Adipocyte (in vitro differentiated cells): Measurements from ENCODE around the gene FAM13C.
"Not testable (repeated sequence)": the region's sequence is repeated elsewhere in the genome, so short reads cannot be mapped to it uniquely, and the experiment has no call there.

Experiments used
- DNase-seq: peaks from one replicate; pipeline ENCODE4 v3.0.0-alpha.2; 2015; ENCODE audit warnings: low read depth
- H3K27me3 ChIP-seq: replicated peaks from 2 replicates; pipeline ENCODE4 v1.7.0; 2013; ENCODE audit warnings: mild to moderate bottlenecking, low read length, moderate library complexity; ENCODE audit not compliant: control insufficient read depth, insufficient read depth
- H3K36me3 ChIP-seq: 2 replicates; pipeline ENCODE4 v1.7.0; 2013; ENCODE audit warnings: low read length, mild to moderate bottlenecking, moderate library complexity; ENCODE audit not compliant: control insufficient read depth, insufficient read depth, severe bottlenecking
- H3K4me1 ChIP-seq: 2 replicates; pipeline ENCODE4 v1.7.0; 2013; ENCODE audit warnings: mild to moderate bottlenecking, low read length, moderate library complexity; ENCODE audit not compliant: control insufficient read depth, insufficient read depth
- H3K4me3 ChIP-seq: 2 replicates; pipeline ENCODE4 v1.7.0; 2013; ENCODE audit warnings: mild to moderate bottlenecking, low read length, moderate library complexity
- H3K9ac ChIP-seq: 2 replicates; pipeline ENCODE4 v1.7.0; 2013; ENCODE audit warnings: mild to moderate bottlenecking, low read length, moderate library complexity
- H3K9me3 ChIP-seq: 2 replicates; pipeline ENCODE4 v1.7.0; 2013; ENCODE audit warnings: mild to moderate bottlenecking, low read length, moderate library complexity; ENCODE audit not compliant: control insufficient read depth

Gene FAM13C

DNA sequence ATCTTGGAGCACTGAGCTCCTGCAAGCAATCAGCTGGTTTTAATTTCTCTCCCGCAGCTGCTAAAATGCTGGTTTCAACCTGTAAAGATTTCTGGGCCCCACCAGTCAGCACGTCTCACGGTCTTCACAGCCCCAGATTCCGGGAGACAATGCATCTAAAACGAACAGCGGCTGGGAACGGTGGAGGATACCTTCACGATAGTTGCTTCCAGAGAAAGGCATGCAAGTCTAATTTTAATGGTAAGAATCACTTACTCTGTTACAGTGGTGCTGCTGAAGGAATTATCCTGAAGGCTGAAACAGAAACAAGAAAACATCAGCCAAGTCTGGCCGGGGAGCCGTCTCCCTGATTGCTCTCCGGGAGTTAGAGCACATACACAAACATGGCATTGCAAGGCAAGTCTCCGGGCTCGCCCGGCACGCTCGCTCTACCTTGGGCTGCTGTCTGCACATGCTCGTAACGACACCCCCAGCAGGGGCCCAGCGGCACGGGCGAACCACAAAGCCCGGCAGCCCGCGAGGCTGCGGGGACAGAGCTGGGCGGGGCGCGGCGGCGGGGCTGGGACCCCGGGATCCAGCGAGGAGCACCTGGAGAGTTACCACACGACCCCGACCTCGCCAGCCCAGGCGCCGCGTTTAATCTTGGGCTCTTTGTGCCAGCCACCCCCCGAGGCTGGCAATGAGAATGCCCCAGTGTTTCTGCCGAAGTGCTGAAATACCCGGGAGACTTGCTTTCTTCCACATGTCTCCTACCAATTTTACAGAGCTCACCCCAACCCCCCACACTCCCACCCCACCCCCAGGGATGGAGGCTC, at the start of gene FAM13C:
Gene FAM13C (minus strand): TSS at position 406 of the 815 bp plus-strand sequence. CDS start 89 bp downstream, at position 317.
- DNase-seq, result peak; percentile 73
- H3K4me1 ChIP-seq, result peaks cover 20% of the 10 kb centered on the region
- peak within 1 kb of the TSS; percentile 83 for H3K9ac ChIP-seq
- no peaks in the 10 kb centered on the region for H3K27me3 ChIP-seq
- H3K9me3 ChIP-seq, result no peaks in the 10 kb centered on the region
- no peaks in the 10 kb centered on the region for H3K36me3 ChIP-seq
- H3K4me3 ChIP-seq, result peak within 1 kb of the TSS; percentile 86

DNA sequence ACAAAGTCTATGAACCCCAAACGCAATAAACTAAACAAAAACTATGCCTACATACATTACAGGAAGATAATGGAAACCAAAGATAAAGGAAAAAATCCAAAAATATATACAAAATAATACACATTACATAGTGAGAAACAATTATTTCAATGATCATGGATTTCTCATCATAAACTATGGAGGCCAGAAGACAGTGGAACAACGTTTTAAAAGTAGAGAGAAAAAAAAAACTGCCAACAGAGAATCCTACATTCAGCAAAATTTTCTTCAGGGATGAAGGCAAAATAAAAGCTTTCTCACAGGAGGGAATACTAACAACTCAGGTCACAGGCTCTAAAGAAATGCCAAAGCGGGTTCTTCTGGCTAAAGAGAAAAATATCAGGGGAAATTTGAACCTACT, 42.9 kb upstream of the FAM13C start:
- no peak overlapping the region for H3K4me3 ChIP-seq
- H3K36me3 ChIP-seq, result no peaks in the 10 kb centered on the region
- H3K27me3 ChIP-seq, result no peaks in the 10 kb centered on the region
- H3K4me1 ChIP-seq, result no peaks in the 10 kb centered on the region
- H3K9me3 ChIP-seq, result peaks cover 23% of the 10 kb centered on the region
- H3K9ac ChIP-seq, result no peak overlapping the region
- DNase-seq, result no peak

DNA sequence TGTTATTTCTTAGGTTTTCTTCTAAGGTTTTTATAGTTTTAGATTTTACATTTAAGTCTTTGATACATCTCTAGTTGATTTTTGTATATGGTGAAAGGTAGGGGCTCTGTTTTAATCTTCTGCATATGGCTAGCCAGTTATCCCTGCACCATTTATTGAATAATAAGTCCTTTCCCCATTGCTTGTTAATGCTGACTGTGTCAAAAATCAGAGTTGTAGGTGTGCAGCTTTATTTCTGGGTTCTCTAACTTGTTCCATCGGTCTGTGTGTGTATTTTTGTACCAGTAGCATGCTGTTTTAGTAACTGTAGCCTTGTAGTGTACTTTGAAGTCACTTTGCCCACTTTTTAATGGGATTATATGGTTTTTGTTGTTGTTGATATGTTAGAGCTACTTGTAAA, 37.9 kb upstream of the FAM13C start:
- no peak overlapping the region for H3K4me3 ChIP-seq
- DNase-seq, result no peak
- H3K9ac ChIP-seq, result no peak overlapping the region
- peaks cover 18% of the 10 kb centered on the region for H3K9me3 ChIP-seq
- H3K27me3 ChIP-seq, result no peaks in the 10 kb centered on the region
- H3K36me3 ChIP-seq, result no peaks in the 10 kb centered on the region
- H3K4me1 ChIP-seq, result no peaks in the 10 kb centered on the region

DNA sequence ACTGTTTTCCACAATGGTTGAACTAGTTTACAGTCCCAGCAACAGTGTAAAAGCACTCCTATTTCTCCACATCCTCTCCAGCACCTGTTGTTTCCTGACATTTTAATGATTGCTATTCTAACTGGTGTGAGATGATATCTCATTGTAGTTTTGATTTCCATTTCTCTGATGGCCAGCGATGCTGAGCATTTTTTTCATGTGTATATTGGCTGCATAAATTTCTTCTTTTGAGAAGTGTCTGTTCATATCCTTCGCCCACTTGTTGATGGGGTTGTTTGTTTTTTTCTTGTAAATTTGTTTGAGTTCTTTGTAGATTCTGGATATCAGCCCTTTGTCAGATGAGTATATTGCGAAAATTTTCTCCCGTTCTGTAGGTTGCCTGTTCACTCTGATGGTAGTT, 37.0 kb upstream of the FAM13C start:
- not testable (repeated sequence) for H3K4me1 ChIP-seq, H3K27me3 ChIP-seq, H3K9ac ChIP-seq, H3K36me3 ChIP-seq, H3K9me3 ChIP-seq, H3K4me3 ChIP-seq, DNase-seq

DNA sequence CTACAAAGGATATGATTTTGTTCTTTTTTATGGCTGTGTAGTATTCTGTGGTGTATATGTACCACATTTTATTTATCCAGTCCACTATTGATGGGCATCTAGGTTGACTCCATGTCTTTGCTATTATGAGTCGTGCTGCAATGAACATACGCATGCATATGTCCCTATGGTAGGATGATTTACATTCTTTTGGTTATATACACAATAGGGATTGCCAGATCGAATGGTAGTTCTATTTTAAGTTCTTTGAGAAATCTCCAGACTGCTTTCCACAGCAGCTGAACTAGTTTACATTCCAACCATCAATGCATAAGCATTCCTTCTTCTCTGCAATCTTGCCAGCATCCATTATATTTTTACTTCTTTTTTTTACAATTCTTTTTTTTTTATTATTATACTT, 35.6 kb upstream of the FAM13C start:
- no peak overlapping the region for H3K4me3 ChIP-seq
- H3K9ac ChIP-seq, result no peak overlapping the region
- no peaks in the 10 kb centered on the region for H3K4me1 ChIP-seq
- H3K36me3 ChIP-seq, result no peaks in the 10 kb centered on the region
- no peaks in the 10 kb centered on the region for H3K27me3 ChIP-seq
- no peak for DNase-seq
- H3K9me3 ChIP-seq, result peaks cover 5% of the 10 kb centered on the region

DNA sequence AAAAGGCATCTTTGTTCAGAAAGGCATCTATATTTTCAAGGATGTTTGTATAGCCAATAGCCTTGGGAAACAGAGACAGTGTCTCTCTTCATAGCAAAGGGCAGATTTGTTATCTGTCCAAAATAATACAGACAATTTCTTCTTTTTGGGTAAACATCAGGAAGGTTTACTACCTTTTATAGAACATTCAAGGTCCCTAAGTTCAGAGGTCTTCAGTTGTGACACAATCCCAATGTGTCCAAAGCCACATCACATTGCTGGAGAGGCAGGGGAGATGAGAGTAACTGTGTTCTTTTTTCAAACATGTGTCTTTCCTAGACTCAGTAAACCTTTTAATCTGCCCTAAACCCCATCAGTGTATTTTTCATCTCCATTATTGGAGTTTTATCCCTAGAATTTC, 33.6 kb upstream of the FAM13C start:
- Histone ChIP-seq H3K9me3 (peaks cover 5% of the 10 kb centered on the region), H3K27me3 (no peaks in the 10 kb centered on the region), H3K9ac (no peak overlapping the region), H3K4me1 (no peaks in the 10 kb centered on the region), H3K4me3 (no peak overlapping the region), H3K36me3 (no peaks in the 10 kb centered on the region)
- no peak for DNase-seq

DNA sequence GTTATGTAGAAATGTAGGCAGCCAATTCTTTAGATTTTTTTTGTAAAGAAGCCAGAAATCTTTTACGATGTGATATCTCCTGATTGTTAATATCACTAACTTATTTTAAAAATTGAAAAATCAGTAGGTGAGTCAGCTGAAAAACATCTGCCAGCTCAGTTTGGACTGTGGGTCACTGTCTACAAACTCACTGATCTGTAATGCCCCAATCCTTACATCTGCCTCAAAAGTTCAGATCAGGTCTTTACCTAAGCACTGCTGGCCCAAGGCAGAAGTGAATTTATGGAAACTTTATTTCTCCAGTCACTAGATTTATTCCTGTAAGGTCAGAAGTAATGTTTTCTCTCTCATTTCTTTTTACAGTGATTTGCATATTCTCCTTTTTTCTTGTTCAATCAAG, 31.0 kb upstream of the FAM13C start:
- H3K4me3 ChIP-seq, result no peak overlapping the region
- no peaks in the 10 kb centered on the region for H3K27me3 ChIP-seq
- H3K9me3 ChIP-seq, result no peaks in the 10 kb centered on the region
- H3K4me1 ChIP-seq, result peaks cover 3% of the 10 kb centered on the region
- no peak for DNase-seq
- H3K9ac ChIP-seq, result no peak overlapping the region
- no peaks in the 10 kb centered on the region for H3K36me3 ChIP-seq

DNA sequence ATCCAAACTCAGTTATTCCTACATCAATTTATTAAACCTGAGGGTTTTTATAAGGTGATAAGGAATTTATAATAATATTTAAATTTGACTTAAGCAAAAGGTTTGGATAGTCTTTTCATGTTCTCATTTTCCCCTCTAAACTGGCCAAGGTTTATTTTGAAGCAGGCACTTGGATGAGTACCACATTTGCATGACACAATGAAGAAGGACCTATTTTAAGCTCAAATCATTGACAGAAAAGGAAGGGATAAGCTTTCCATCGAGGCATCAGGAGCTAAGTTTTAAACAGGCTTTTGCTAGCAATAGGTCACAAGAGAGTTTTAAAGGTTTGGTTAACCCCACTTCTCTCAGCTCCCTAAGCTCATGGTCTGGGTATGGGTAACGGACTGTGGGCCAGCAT, 28.7 kb upstream of the FAM13C start:
- no peaks in the 10 kb centered on the region for H3K36me3 ChIP-seq
- H3K4me1 ChIP-seq, result peaks cover 13% of the 10 kb centered on the region
- H3K4me3 ChIP-seq, result no peak overlapping the region
- H3K9ac ChIP-seq, result no peak overlapping the region
- DNase-seq, result no peak
- H3K27me3 ChIP-seq, result no peaks in the 10 kb centered on the region
- no peaks in the 10 kb centered on the region for H3K9me3 ChIP-seq

DNA sequence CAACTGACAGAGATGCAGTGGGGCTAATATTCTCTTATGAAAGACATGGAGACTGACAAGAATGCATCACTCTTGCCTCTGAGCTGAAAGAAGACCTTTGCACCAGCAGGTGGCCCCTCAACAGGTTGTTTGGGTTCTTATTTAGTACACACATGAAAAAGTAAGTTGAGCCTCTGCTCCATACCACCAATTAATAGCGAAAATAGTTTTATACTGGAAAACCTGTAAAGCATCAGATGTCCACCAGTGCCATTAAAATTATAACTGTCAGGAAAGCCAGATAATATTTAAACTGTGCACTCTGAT, 26.3 kb upstream of the FAM13C start:
- H3K9ac ChIP-seq, result no peak overlapping the region
- H3K27me3 ChIP-seq, result no peaks in the 10 kb centered on the region
- DNase-seq, result no peak

DNA sequence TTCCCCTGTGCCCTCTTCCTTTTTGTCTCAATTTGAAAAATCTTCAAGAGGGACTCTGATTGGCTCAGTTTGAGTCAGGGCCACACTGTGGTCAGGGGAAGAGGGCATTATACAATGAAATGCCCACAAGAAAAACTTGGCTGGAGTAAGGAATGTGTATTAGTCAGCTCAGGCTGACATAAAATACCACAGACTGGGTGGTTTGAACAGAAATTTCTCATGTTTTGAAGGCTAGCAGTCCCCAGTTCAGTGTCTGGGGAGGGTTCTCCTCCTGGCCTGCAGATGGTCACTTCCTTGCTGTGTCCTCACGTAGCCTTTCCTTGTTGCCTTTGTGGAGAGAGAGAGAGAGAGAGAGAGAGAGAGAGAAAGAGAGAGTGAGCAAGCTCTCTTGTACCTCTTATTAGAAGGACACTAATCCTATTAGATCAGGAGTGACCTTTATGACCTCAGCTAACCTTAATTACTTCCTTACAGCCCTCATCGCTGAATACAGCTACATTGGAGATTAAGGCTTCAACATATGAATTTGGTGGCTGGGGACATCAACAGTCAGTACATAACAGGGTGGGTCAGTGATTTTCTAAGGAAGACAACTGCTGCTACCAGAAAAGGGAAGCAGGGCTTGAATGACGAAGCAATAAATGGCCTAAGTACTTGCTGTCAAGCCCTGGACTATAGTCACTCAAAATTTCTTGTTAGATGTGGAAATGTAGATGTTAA, 25.8 kb upstream of the FAM13C start:
- Histone ChIP-seq H3K4me1 (peaks cover 20% of the 10 kb centered on the region), H3K4me3 (no peak overlapping the region), H3K36me3 (no peaks in the 10 kb centered on the region), H3K27me3 (no peaks in the 10 kb centered on the region), H3K9me3 (no peaks in the 10 kb centered on the region), H3K9ac (no peak overlapping the region)
- peak; percentile 69 for DNase-seq

More for the DNA sequence above, 26.3 kb upstream of the FAM13C start:
- peaks cover 14% of the 10 kb centered on the region for H3K4me1 ChIP-seq
- H3K9me3 ChIP-seq, result no peaks in the 10 kb centered on the region
- H3K4me3 ChIP-seq, result no peak overlapping the region
- no peaks in the 10 kb centered on the region for H3K36me3 ChIP-seq

DNA sequence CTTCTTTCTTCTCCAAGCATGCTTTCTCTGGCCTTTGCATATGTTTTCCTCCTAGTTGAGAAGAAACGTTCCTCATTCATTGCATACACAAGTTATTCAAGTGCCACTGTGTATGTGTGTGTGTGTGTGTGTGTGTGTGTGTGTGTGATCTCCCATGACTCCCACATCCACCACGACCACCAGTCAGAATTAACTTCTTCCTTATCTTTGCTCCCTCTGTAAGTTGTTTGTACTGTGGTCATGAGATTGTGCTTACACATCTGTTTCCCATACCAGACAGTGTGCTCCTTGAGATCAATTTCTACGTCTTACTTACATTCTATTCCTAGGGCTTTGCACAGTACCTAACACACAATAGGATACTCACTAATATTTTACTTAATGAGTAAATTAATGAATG, 22.4 kb upstream of the FAM13C start:
- Histone ChIP-seq H3K9me3 (no peaks in the 10 kb centered on the region), H3K36me3 (no peaks in the 10 kb centered on the region), H3K4me1 (peaks cover 27% of the 10 kb centered on the region), H3K27me3 (no peaks in the 10 kb centered on the region), H3K4me3 (no peak overlapping the region), H3K9ac (no peak overlapping the region)
- DNase-seq, result no peak
